Dendritic cell treated with granulocyte-macrophage colony-stimulating factor and Interleukin-4, amounts not matched to agents 40 ng/mL and 50 ng/mL, for 4 days (primary cell): ENCODE data around the gene SPDYA.

Experiments used
- H3K27ac Mint-ChIP-seq: one replicate; pipeline ENCODE4 v1.8.0; 2022; ENCODE audit warnings: mild to moderate bottlenecking, mixed read lengths
- H3K27me3 Mint-ChIP-seq: one replicate; pipeline ENCODE4 v1.8.0; 2022; ENCODE audit warnings: mild to moderate bottlenecking, mixed read lengths
- H3K36me3 Mint-ChIP-seq: one replicate; pipeline ENCODE4 v1.8.0; 2022; ENCODE audit warnings: low read depth, mixed read lengths
- H3K4me1 Mint-ChIP-seq: one replicate; pipeline ENCODE4 v1.8.0; 2022; ENCODE audit warnings: low read depth, mixed read lengths
- H3K4me3 Mint-ChIP-seq: one replicate; pipeline ENCODE4 v1.8.0; 2022; ENCODE audit warnings: mild to moderate bottlenecking, moderate library complexity, mixed read lengths
- H3K9me3 Mint-ChIP-seq: one replicate; pipeline ENCODE4 v1.8.0; 2022; ENCODE audit warnings: mixed read lengths
- intact Hi-C: fragments of 100-400 bp; cut with micrococcal nuclease; formaldehyde crosslinking; loops from one replicate; pipeline ENCODE4 v1.15.0; 2022

SPDYA gene

GRCh38 chr2:28796620-28797019 lies 14.0 kb upstream of the SPDYA start:
- H3K4me3 Mint-ChIP-seq, result no peak overlapping the region
- intact Hi-C loops, result no loop called here
- H3K27me3 Mint-ChIP-seq, result no peaks in the 10 kb centered on the region
- H3K27ac Mint-ChIP-seq, result no peak overlapping the region
- peaks cover 88% of the 10 kb centered on the region for H3K36me3 Mint-ChIP-seq
- peaks cover 29% of the 10 kb centered on the region for H3K4me1 Mint-ChIP-seq
- H3K9me3 Mint-ChIP-seq, result no peaks in the 10 kb centered on the region

- Mint-ChIP-seq H3K36me3 (peaks cover 89% of the 10 kb centered on the region), H3K27ac (no peak overlapping the region), H3K27me3 (no peaks in the 10 kb centered on the region), H3K4me1 (peaks cover 9% of the 10 kb centered on the region), H3K4me3 (no peak overlapping the region), H3K9me3 (no peaks in the 10 kb centered on the region)
- intact Hi-C loops, result no loop called here
Measured at GRCh38 chr2:28801726-28802125, 8.9 kb upstream of the SPDYA start.

GRCh38 chr2:28802975-28803429 lies 7.6 kb upstream of the SPDYA start:
- no peaks in the 10 kb centered on the region for H3K9me3 Mint-ChIP-seq
- intact Hi-C loops, result no loop called here
- H3K27me3 Mint-ChIP-seq, result no peaks in the 10 kb centered on the region
- H3K4me3 Mint-ChIP-seq, result no peak overlapping the region
- no peak overlapping the region for H3K27ac Mint-ChIP-seq
- H3K4me1 Mint-ChIP-seq, result no peaks in the 10 kb centered on the region
- peaks cover 83% of the 10 kb centered on the region for H3K36me3 Mint-ChIP-seq

GRCh38 chr2:28809927-28810326 lies 707 bp upstream of the SPDYA start:
- Mint-ChIP-seq H3K4me3 (peak overlapping the region; percentile 83), H3K27ac (peak overlapping the region; percentile 17), H3K36me3 (peaks cover 30% of the 10 kb centered on the region), H3K4me1 (peaks cover 18% of the 10 kb centered on the region), H3K9me3 (no peaks in the 10 kb centered on the region), H3K27me3 (peaks cover 13% of the 10 kb centered on the region)
- intact Hi-C loops, result no loop called here

- H3K9me3 Mint-ChIP-seq, result no peaks in the 10 kb centered on the region
- no peaks in the 10 kb centered on the region for H3K36me3 Mint-ChIP-seq
- no peaks in the 10 kb centered on the region for H3K4me1 Mint-ChIP-seq
- no peak overlapping the region for H3K27ac Mint-ChIP-seq
- no peak overlapping the region for H3K4me3 Mint-ChIP-seq
- intact Hi-C loops, result no loop called here
- H3K27me3 Mint-ChIP-seq, result no peaks in the 10 kb centered on the region
Measured at GRCh38 chr2:28818053-28818452, 7.4 kb downstream of the SPDYA start.

GRCh38 chr2:28821295-28821958 lies 10.8 kb downstream of the SPDYA start:
- no peak overlapping the region for H3K4me3 Mint-ChIP-seq
- no peaks in the 10 kb centered on the region for H3K4me1 Mint-ChIP-seq
- no peaks in the 10 kb centered on the region for H3K9me3 Mint-ChIP-seq
- intact Hi-C loops, result loop anchor here (5.0 to 10.0 kb wide), 2 partner anchors 373 to 1021 kb away; no protein-coding TSS in a partner anchor
- H3K36me3 Mint-ChIP-seq, result no peaks in the 10 kb centered on the region
- no peaks in the 10 kb centered on the region for H3K27me3 Mint-ChIP-seq
- H3K27ac Mint-ChIP-seq, result no peak overlapping the region

GRCh38 chr2:28822036-28822435 lies 11.4 kb downstream of the SPDYA start:
- no peaks in the 10 kb centered on the region for H3K36me3 Mint-ChIP-seq
- H3K9me3 Mint-ChIP-seq, result no peaks in the 10 kb centered on the region
- intact Hi-C loops, result loop anchor here (5.0 to 10.0 kb wide), 2 partner anchors 373 to 1020 kb away; no protein-coding TSS in a partner anchor
- no peak overlapping the region for H3K27ac Mint-ChIP-seq
- no peak overlapping the region for H3K4me3 Mint-ChIP-seq
- no peaks in the 10 kb centered on the region for H3K27me3 Mint-ChIP-seq
- no peaks in the 10 kb centered on the region for H3K4me1 Mint-ChIP-seq

GRCh38 chr2:28824207-28824606 lies 13.6 kb downstream of the SPDYA start:
- Mint-ChIP-seq H3K36me3 (no peaks in the 10 kb centered on the region), H3K27ac (no peak overlapping the region), H3K27me3 (no peaks in the 10 kb centered on the region), H3K4me1 (no peaks in the 10 kb centered on the region), H3K4me3 (no peak overlapping the region), H3K9me3 (no peaks in the 10 kb centered on the region)
- intact Hi-C loops, result loop anchor here (5.0 to 10.0 kb wide), 2 partner anchors 371 to 1018 kb away; no protein-coding TSS in a partner anchor

- no peaks in the 10 kb centered on the region for H3K27me3 Mint-ChIP-seq
- H3K27ac Mint-ChIP-seq, result no peak overlapping the region
- intact Hi-C loops, result loop anchor here (5.0 to 10.0 kb wide), 2 partner anchors 370 to 1017 kb away; no protein-coding TSS in a partner anchor
- H3K9me3 Mint-ChIP-seq, result no peaks in the 10 kb centered on the region
- H3K4me3 Mint-ChIP-seq, result no peak overlapping the region
- H3K4me1 Mint-ChIP-seq, result no peaks in the 10 kb centered on the region
- H3K36me3 Mint-ChIP-seq, result no peaks in the 10 kb centered on the region
Measured at GRCh38 chr2:28824870-28825269, 14.2 kb downstream of the SPDYA start.

- Mint-ChIP-seq H3K36me3 (no peaks in the 10 kb centered on the region), H3K27ac (no peak overlapping the region), H3K9me3 (no peaks in the 10 kb centered on the region), H3K4me1 (no peaks in the 10 kb centered on the region), H3K27me3 (no peaks in the 10 kb centered on the region), H3K4me3 (no peak overlapping the region)
- intact Hi-C loops, result loop anchor here (10.0 kb wide), 1 partner anchor 366 kb away; no protein-coding TSS in a partner anchor
Measured at GRCh38 chr2:28828382-28828781, 17.7 kb downstream of the SPDYA start.

- Mint-ChIP-seq H3K4me3 (no peak overlapping the region), H3K36me3 (no peaks in the 10 kb centered on the region), H3K9me3 (no peaks in the 10 kb centered on the region), H3K27ac (no peak overlapping the region), H3K4me1 (no peaks in the 10 kb centered on the region), H3K27me3 (no peaks in the 10 kb centered on the region)
- intact Hi-C loops, result no loop called here
Measured at GRCh38 chr2:28833740-28834470, 23.3 kb downstream of the SPDYA start.

GRCh38 chr2:28835781-28836180 lies 25.1 kb downstream of the SPDYA start:
- no peak overlapping the region for H3K27ac Mint-ChIP-seq

GRCh38 chr2:28838971-28839370 lies 28.3 kb downstream of the SPDYA start:
- Mint-ChIP-seq H3K4me3 (no peak overlapping the region), H3K4me1 (no peaks in the 10 kb centered on the region), H3K36me3 (peaks cover 3% of the 10 kb centered on the region), H3K9me3 (no peaks in the 10 kb centered on the region), H3K27ac (no peak overlapping the region), H3K27me3 (no peaks in the 10 kb centered on the region)
- intact Hi-C loops, result no loop called here

More at GRCh38 chr2:28835781-28836180, 25.1 kb downstream of the SPDYA start:
- Mint-ChIP-seq H3K4me3 (no peak overlapping the region), H3K36me3 (no peaks in the 10 kb centered on the region), H3K27me3 (no peaks in the 10 kb centered on the region), H3K9me3 (no peaks in the 10 kb centered on the region), H3K4me1 (no peaks in the 10 kb centered on the region)
- intact Hi-C loops, result no loop called here

GRCh38 chr2:28842042-28842441 lies 31.4 kb downstream of the SPDYA start:
- no peak overlapping the region for H3K27ac Mint-ChIP-seq
- intact Hi-C loops, result no loop called here
- no peaks in the 10 kb centered on the region for H3K9me3 Mint-ChIP-seq
- no peaks in the 10 kb centered on the region for H3K27me3 Mint-ChIP-seq
- H3K4me1 Mint-ChIP-seq, result no peaks in the 10 kb centered on the region
- peaks cover 27% of the 10 kb centered on the region for H3K36me3 Mint-ChIP-seq
- no peak overlapping the region for H3K4me3 Mint-ChIP-seq
